CD4-positive, CD25-positive, alpha-beta regulatory T cell (primary cell): ENCODE data around the gene PLBD1. TPM values are rescaled to one million over a fixed set of nuclear protein-coding genes. Genes with fewer than 3 reads are reported as not detected.

Source experiments
- ATAC-seq, 2 donors: fragments of 150-1000 bp; cut with Tn5 transposase; one replicate each; pipeline ENCODE4 v1.10.0; 2021; ENCODE audit warnings: low read depth in 2 of 2, moderate number of reproducible peaks in 2 of 2, moderate library complexity in 1 of 2
- DNase-seq, 3 donors: peaks; one replicate each; pipeline versions ENCODE4 v3.0.0 to v3.0.0-alpha.2; 2012 to 2022; ENCODE audit warnings: mixed read lengths in 1 of 3
- H3K27ac ChIP-seq: one replicate; pipeline ENCODE4 v1.7.0; 2013; ENCODE audit warnings: mild to moderate bottlenecking, low read length; ENCODE audit not compliant: insufficient read depth, poor library complexity, severe bottlenecking
- H3K27me3 ChIP-seq: one replicate; pipeline ENCODE4 v1.7.0; 2013; ENCODE audit warnings: low read length; ENCODE audit not compliant: control insufficient read depth, insufficient read depth
- H3K36me3 ChIP-seq: one replicate; pipeline ENCODE4 v1.7.0; 2013; ENCODE audit warnings: mild to moderate bottlenecking, low read length, moderate library complexity; ENCODE audit not compliant: control insufficient read depth, insufficient read depth
- H3K4me1 ChIP-seq: 2 replicates; pipeline ENCODE4 v1.7.0; 2013; ENCODE audit warnings: mild to moderate bottlenecking, low read length; ENCODE audit not compliant: insufficient read depth, control insufficient read depth, poor library complexity, severe bottlenecking
- H3K4me3 ChIP-seq: one replicate; pipeline ENCODE4 v1.7.0; 2013; ENCODE audit warnings: low read depth, mild to moderate bottlenecking, low read length, moderate library complexity
- H3K9me3 ChIP-seq, 2 experiments: 1 replicate in 1 of 2; 2 replicates in 1 of 2; pipeline ENCODE4 v1.7.0; 2013; ENCODE audit warnings: low read length in 2 of 2, mild to moderate bottlenecking in 1 of 2, moderate library complexity in 1 of 2; ENCODE audit not compliant: control insufficient read depth in 2 of 2
- H3K27ac Mint-ChIP-seq, 3 donors: one replicate each; pipeline ENCODE4 v1.8.0; 2020 to 2022; ENCODE audit warnings: mild to moderate bottlenecking in 3 of 3, mixed read lengths in 3 of 3, moderate library complexity in 2 of 3
- H3K27me3 Mint-ChIP-seq: one replicate; pipeline ENCODE4 v1.8.0; 2022; ENCODE audit warnings: mild to moderate bottlenecking, mixed read lengths
- H3K36me3 Mint-ChIP-seq: one replicate; pipeline ENCODE4 v1.8.0; 2020; ENCODE audit warnings: mixed read lengths
- H3K4me1 Mint-ChIP-seq, 4 donors: one replicate each; pipeline ENCODE4 v1.8.0; 2020 to 2022; ENCODE audit warnings: mixed read lengths in 4 of 4, mild to moderate bottlenecking in 1 of 4
- H3K4me3 Mint-ChIP-seq, 4 donors: one replicate each; pipeline ENCODE4 v1.8.0; 2020 to 2022; ENCODE audit warnings: mild to moderate bottlenecking in 4 of 4, mixed read lengths in 4 of 4, moderate library complexity in 3 of 4
- H3K9me3 Mint-ChIP-seq, 7 donors: one replicate each; pipeline ENCODE4 v1.8.0; 2020 to 2022; ENCODE audit warnings: mixed read lengths in 7 of 7, mild to moderate bottlenecking in 3 of 7, moderate library complexity in 2 of 7
- polyA plus RNA-seq, 4 donors: library from polyadenylated mRNA; unstranded; fragments of 300-500 nt; fragmentation: Illumina TruSeq; gene quantifications; one replicate each; pipeline ENCODE4 v1.2.3, GENCODE V29; 2021
- total RNA-seq: library from RNA; stranded (reverse); gene quantifications from one replicate; pipeline ENCODE4 v1.2.3, GENCODE V29; 2022

PLBD1 gene
- total and polyA plus RNA-seq, 5 donors from 2014 or later: 0.15 to 1.2 (median 0.39) TPM; not detected in 1

GRCh38 chr12:14482361-14482760, 85.3 kb downstream of the PLBD1 start:
- H3K4me3 Mint-ChIP-seq: no peak overlapping the region
- peaks cover 90% of the 10 kb centered on the region for H3K36me3 ChIP-seq
- no peak for DNase-seq

GRCh38 chr12:14481201-14481600, 86.5 kb downstream of the PLBD1 start:
- Mint-ChIP-seq H3K36me3 (peaks cover 65% of the 10 kb centered on the region), H3K27ac (no peak overlapping the region), H3K27me3 (no peaks in the 10 kb centered on the region), H3K4me3 (no peak overlapping the region), H3K9me3 (no peaks in the 10 kb centered on the region), H3K4me1 (peaks cover 5 to 26% (median 17%) of the 10 kb centered on the region in 4 donors)
- peaks cover 93% of the 10 kb centered on the region for H3K36me3 ChIP-seq
- H3K4me1 ChIP-seq: no peaks in the 10 kb centered on the region
- no peaks in the 10 kb centered on the region for H3K27me3 ChIP-seq
- no peaks in the 10 kb centered on the region for H3K9me3 ChIP-seq
- H3K27ac ChIP-seq: no peak overlapping the region
- no peak for ATAC-seq
- DNase-seq: no peak
- no peak overlapping the region for H3K4me3 ChIP-seq

More at GRCh38 chr12:14482361-14482760, 85.3 kb downstream of the PLBD1 start:
- Mint-ChIP-seq H3K27ac (peak overlapping the region in 1 of 3 donors; percentile 12), H3K9me3 (peaks cover 0 to 2% (median 0%) of the 10 kb centered on the region in 7 donors), H3K27me3 (no peaks in the 10 kb centered on the region), H3K36me3 (peaks cover 76% of the 10 kb centered on the region), H3K4me1 (peaks cover 5 to 29% (median 17%) of the 10 kb centered on the region in 4 donors)
- Histone ChIP-seq H3K27ac (no peak overlapping the region), H3K27me3 (no peaks in the 10 kb centered on the region), H3K4me1 (no peaks in the 10 kb centered on the region), H3K9me3 (no peaks in the 10 kb centered on the region), H3K4me3 (no peak overlapping the region)
- ATAC-seq: no peak

GRCh38 chr12:14479004-14479403, 88.7 kb downstream of the PLBD1 start:
- no peak overlapping the region for H3K27ac ChIP-seq
- Mint-ChIP-seq H3K4me3 (no peak overlapping the region), H3K4me1 (peaks cover 5 to 24% (median 16%) of the 10 kb centered on the region in 4 donors), H3K36me3 (peaks cover 64% of the 10 kb centered on the region), H3K27ac (no peak overlapping the region), H3K27me3 (no peaks in the 10 kb centered on the region), H3K9me3 (peaks cover 0 to 8% (median 4%) of the 10 kb centered on the region in 7 donors)
- peaks cover 15 to 18% of the 10 kb centered on the region in 2 experiments for H3K9me3 ChIP-seq
- H3K27me3 ChIP-seq: no peaks in the 10 kb centered on the region
- H3K4me3 ChIP-seq: no peak overlapping the region
- ATAC-seq (no peak), DNase-seq (peak in 1 of 3 donors; percentile 7)
- no peaks in the 10 kb centered on the region for H3K4me1 ChIP-seq
- peaks cover 92% of the 10 kb centered on the region for H3K36me3 ChIP-seq

- H3K9me3 Mint-ChIP-seq: peaks cover 3 to 36% (median 13%) of the 10 kb centered on the region in 7 donors
- DNase-seq (peak in 2 of 3 donors; percentile 34), ATAC-seq (no peak)
- peaks cover 4 to 18% (median 10%) of the 10 kb centered on the region in 4 donors for H3K4me1 Mint-ChIP-seq
- H3K4me3 Mint-ChIP-seq: no peak overlapping the region
- Histone ChIP-seq H3K27ac (no peak overlapping the region), H3K4me1 (no peaks in the 10 kb centered on the region), H3K4me3 (no peak overlapping the region), H3K27me3 (no peaks in the 10 kb centered on the region), H3K36me3 (peaks cover 90% of the 10 kb centered on the region), H3K9me3 (peaks cover 52 to 53% of the 10 kb centered on the region in 2 experiments)
- no peak overlapping the region for H3K27ac Mint-ChIP-seq
- peaks cover 69% of the 10 kb centered on the region for H3K36me3 Mint-ChIP-seq
- H3K27me3 Mint-ChIP-seq: no peaks in the 10 kb centered on the region
Observed at GRCh38 chr12:14473707-14474287, 93.9 kb downstream of the PLBD1 start.

- H3K4me1 ChIP-seq: no peaks in the 10 kb centered on the region
Observed at GRCh38 chr12:14471497-14471896, 96.2 kb downstream of the PLBD1 start.

GRCh38 chr12:14460212-14460841, 107.4 kb downstream of the PLBD1 start:
- H3K9me3 Mint-ChIP-seq: no peaks in the 10 kb centered on the region
- H3K9me3 ChIP-seq: no peaks in the 10 kb centered on the region
- H3K27me3 ChIP-seq: no peaks in the 10 kb centered on the region
- H3K27ac ChIP-seq: no peak overlapping the region
- no peaks in the 10 kb centered on the region for H3K27me3 Mint-ChIP-seq
- DNase-seq: no peak
- peaks cover 89% of the 10 kb centered on the region for H3K36me3 ChIP-seq
- H3K4me3 Mint-ChIP-seq: no peak overlapping the region
- ATAC-seq: no peak
- H3K27ac Mint-ChIP-seq: peak overlapping the region in 2 of 3 donors; percentile 75 to 79
- peaks cover 4% of the 10 kb centered on the region for H3K4me1 ChIP-seq
- H3K4me3 ChIP-seq: no peak overlapping the region
- H3K4me1 Mint-ChIP-seq: peaks cover 17 to 46% (median 39%) of the 10 kb centered on the region in 4 donors
- peaks cover 48% of the 10 kb centered on the region for H3K36me3 Mint-ChIP-seq

More at GRCh38 chr12:14471497-14471896, 96.2 kb downstream of the PLBD1 start:
- H3K4me3 ChIP-seq: no peak overlapping the region
- H3K27ac ChIP-seq: no peak overlapping the region
- no peaks in the 10 kb centered on the region for H3K27me3 ChIP-seq
- H3K36me3 ChIP-seq: peaks cover 96% of the 10 kb centered on the region
- Mint-ChIP-seq H3K4me3 (peak overlapping the region in 1 of 4 donors; percentile 28), H3K4me1 (peaks cover 3 to 13% (median 9%) of the 10 kb centered on the region in 4 donors), H3K36me3 (peaks cover 70% of the 10 kb centered on the region), H3K27me3 (no peaks in the 10 kb centered on the region), H3K9me3 (peaks cover 3 to 36% (median 14%) of the 10 kb centered on the region in 7 donors), H3K27ac (no peak overlapping the region)
- no peak for ATAC-seq
- peaks cover 52 to 53% of the 10 kb centered on the region in 2 experiments for H3K9me3 ChIP-seq
- DNase-seq: no peak

GRCh38 chr12:14454098-14454907, 113.4 kb downstream of the PLBD1 start:
- Histone ChIP-seq H3K27ac (no peak overlapping the region), H3K4me3 (no peak overlapping the region), H3K27me3 (no peaks in the 10 kb centered on the region), H3K9me3 (no peaks in the 10 kb centered on the region), H3K36me3 (peaks cover 81% of the 10 kb centered on the region), H3K4me1 (peaks cover 13% of the 10 kb centered on the region)
- Mint-ChIP-seq H3K36me3 (peaks cover 65% of the 10 kb centered on the region), H3K27ac (peak overlapping the region; percentile 7 to 76 (median 67)), H3K27me3 (no peaks in the 10 kb centered on the region), H3K4me3 (peak overlapping the region in 2 of 4 donors; percentile 18 to 37), H3K9me3 (peaks cover 0 to 4% (median 0%) of the 10 kb centered on the region in 7 donors), H3K4me1 (peaks cover 47 to 63% (median 52%) of the 10 kb centered on the region in 4 donors)
- ATAC-seq: peak; percentile 68 to 75
- peak in 2 of 3 donors; percentile 42 to 67 for DNase-seq
